HCT116 (cell line): Measurements from ENCODE around the gene SYT9. TPM values are rescaled to one million over a fixed set of nuclear protein-coding genes. Genes with fewer than 3 reads are reported as not detected.

ENCODE experiments used
- ATAC-seq: fragments of 200-7000 bp; cut with Tn5 transposase; 2 replicates; pipeline ENCODE4 v1.9.1; 2020; ENCODE audit warnings: mild to moderate bottlenecking, moderate library complexity
- BruUV-seq: library from RNA; stranded (reverse); fragments of 400-500 nt; replicated peaks from 2 replicates; lab custom pipeline; 2021; lab: Mats Ljungman, UMichigan
- CTCF ChIA-PET: fragments of 300-600 bp; sonication (Branson Sonifier 250); formaldehyde crosslinking; loops from one replicate; lab custom pipeline; 2021; ENCODE audit warnings: antibody characterized with exemption; lab: Charles Lee
- POLR2A ChIA-PET: fragments of 300-600, 350-600 bp; sonication (Branson Sonifier 250); formaldehyde crosslinking; loops from one replicate; lab custom pipeline; 2021; ENCODE audit warnings: antibody characterized with exemption; lab: Charles Lee
- RAD21 ChIA-PET, 2 experiments: fragments of 300-600 bp; sonication (Branson Sonifier 250); formaldehyde crosslinking; loops; one replicate each; lab custom pipeline; 2023; ENCODE audit warnings: low total read pairs in 2 of 2; ENCODE audit not compliant: uncharacterized antibody in 2 of 2, unreplicated experiment in 2 of 2, low non-redundant PET in 1 of 2; lab: Charles Lee
- DNase-seq: peaks from one replicate; pipeline ENCODE4 v3.0.0-alpha.2; 2010; ENCODE audit warnings: low read depth, low spot score
- H2AFZ ChIP-seq: fragments of 200-600 bp; shearing (Covaris generic), sonication (generic); 2 replicates; pipeline ENCODE4 v1.6.1; 2017; ENCODE audit warnings: low read depth, mixed run types, mixed read lengths, antibody characterized with exemption, low read length; ENCODE audit not compliant: poor library complexity, severe bottlenecking
- H3K27ac ChIP-seq: 2 replicates; pipeline ENCODE4 v1.5.1; 2012; ENCODE audit warnings: low read depth, low read length
- H3K27me3 ChIP-seq: fragments of 200-600 bp; sonication (generic); 2 replicates; pipeline ENCODE4 v1.6.1; 2016; ENCODE audit warnings: mixed run types, low read length, mixed read lengths; ENCODE audit not compliant: insufficient read depth
- H3K36me3 ChIP-seq, 2 experiments: fragments of 200-500 bp in 1 of 2; fragments of 200-600 bp in 1 of 2; sonication (Bioruptor generic) in 1 of 2; sonication (generic) in 1 of 2; 2 replicates each; pipeline versions ENCODE4 v1.5.1 to v1.6.1; 2014 to 2016; ENCODE audit warnings: low read length in 2 of 2, inconsistent platforms in 1 of 2, mixed read lengths in 1 of 2, mixed run types in 1 of 2; ENCODE audit not compliant: insufficient read depth in 2 of 2, control insufficient read depth in 1 of 2
- H3K4me1 ChIP-seq, 2 experiments: fragments of 200-600 bp in 1 of 2; sonication (generic) in 1 of 2; 2 replicates each; pipeline versions ENCODE4 v1.5.1 to v1.6.1; 2012 to 2017; ENCODE audit warnings: low read length in 2 of 2, inconsistent platforms in 1 of 2, mild to moderate bottlenecking in 1 of 2, mixed read lengths in 1 of 2, mixed run types in 1 of 2, moderate library complexity in 1 of 2; ENCODE audit not compliant: insufficient read depth in 2 of 2, control insufficient read depth in 1 of 2
- H3K4me2 ChIP-seq: fragments of 200-600 bp; sonication (generic); 2 replicates; pipeline ENCODE4 v1.6.1; 2017; ENCODE audit warnings: mixed run types, low read length, mixed read lengths
- H3K4me3 ChIP-seq, 2 experiments: fragments of 200-600 bp in 1 of 2; sonication (generic) in 1 of 2; replicated peaks in 1 of 2; 2 replicates each; pipeline ENCODE4 v1.5.1; 2011 to 2016; ENCODE audit warnings: low read length in 2 of 2, control low read depth in 1 of 2, low read depth in 1 of 2, mild to moderate bottlenecking in 1 of 2, mixed read lengths in 1 of 2, mixed run types in 1 of 2
- H3K79me2 ChIP-seq: fragments of 200-600 bp; sonication (generic); 2 replicates; pipeline ENCODE4 v1.6.1; 2017; ENCODE audit warnings: mild to moderate bottlenecking, mixed run types, low read length, moderate library complexity, mixed read lengths; ENCODE audit not compliant: insufficient read depth
- H3K9ac ChIP-seq: fragments of 200-600 bp; sonication (generic); 2 replicates; pipeline ENCODE4 v1.6.1; 2016; ENCODE audit warnings: low read length, mixed read lengths
- H3K9me2 ChIP-seq: fragments of 200-600 bp; sonication (generic), shearing (Covaris generic); 2 replicates; pipeline ENCODE4 v1.6.1; 2017; ENCODE audit warnings: mixed run types, mild to moderate bottlenecking, moderate library complexity; ENCODE audit not compliant: insufficient read depth
- H3K9me3 ChIP-seq, 2 experiments: fragments of 200-500 bp in 1 of 2; fragments of 200-600 bp in 1 of 2; sonication (Bioruptor generic) in 1 of 2; sonication (generic) in 1 of 2; 2 replicates each; pipeline ENCODE4 v1.6.1; 2014 to 2017; ENCODE audit warnings: low read length in 2 of 2, mixed read lengths in 2 of 2, inconsistent platforms in 1 of 2, low read depth in 1 of 2, mild to moderate bottlenecking in 1 of 2, mixed run types in 1 of 2, moderate library complexity in 1 of 2; ENCODE audit not compliant: control insufficient read depth in 1 of 2, insufficient read depth in 1 of 2
- H4K20me1 ChIP-seq: fragments of 200-600 bp; sonication (generic), shearing (Covaris generic); 2 replicates; pipeline ENCODE4 v1.6.1; 2017; ENCODE audit warnings: mixed run types, mild to moderate bottlenecking, moderate library complexity; ENCODE audit not compliant: insufficient read depth
- EGR1 ChIP-seq: IDR thresholded peaks from 2 replicates; pipeline ENCODE4 v1.6.1; 2012; ENCODE audit warnings: low read depth
- EZH2 ChIP-seq: fragments of 200-600 bp; sonication (generic); IDR thresholded peaks from 2 replicates; pipeline ENCODE4 v1.6.1; 2017; ENCODE audit warnings: antibody characterized with exemption, mixed run types
- EZH2phosphoT487 ChIP-seq: fragments of 200-600 bp; IDR thresholded peaks from 2 replicates; pipeline ENCODE4 v1.6.1; 2018; ENCODE audit warnings: antibody characterized with exemption, borderline replicate concordance
- FOSL1 ChIP-seq: IDR thresholded peaks from 2 replicates; pipeline ENCODE4 v1.6.1; 2012; ENCODE audit warnings: low read depth
- JUND ChIP-seq: IDR thresholded peaks from 2 replicates; pipeline ENCODE4 v1.6.1; 2012
- POLR2A ChIP-seq: IDR thresholded peaks from 2 replicates; pipeline ENCODE4 v1.7.0; 2011; ENCODE audit warnings: borderline replicate concordance; ENCODE audit not compliant: insufficient read depth, insufficient read length; ENCODE audit errors: extremely low read depth
- POLR2AphosphoS5 ChIP-seq: IDR thresholded peaks from 2 replicates; pipeline ENCODE4 v1.6.1; 2011; ENCODE audit warnings: mild to moderate bottlenecking, low read depth, low read length, moderate library complexity
- SIN3A ChIP-seq: IDR thresholded peaks from 2 replicates; pipeline ENCODE4 v1.6.1; 2012; ENCODE audit warnings: low read depth
- SRF ChIP-seq: IDR thresholded peaks from 2 replicates; pipeline ENCODE4 v1.6.1; 2012; ENCODE audit warnings: low read depth
- intact Hi-C: fragments of 100-400 bp; cut with micrococcal nuclease; formaldehyde crosslinking; loops from 2 replicates; pipeline ENCODE4 v1.10.0; 2022
- total RNA-seq: library from RNA; stranded (reverse); gene quantifications from one replicate; pipeline ENCODE4 v1.2.1, GENCODE V29; 2021; ENCODE audit not compliant: unreplicated experiment
- TF ChIP-seq, protein P1 (sequence below), 3 experiments: fragments of 200-600 bp in 1 of 3; sonication (generic) in 1 of 3; IDR thresholded peaks in 2 of 3; conservative IDR thresholded peaks in 1 of 3; 2 replicates each; pipeline ENCODE4 v1.5.1; 2012 to 2017; ENCODE audit warnings: low read depth in 2 of 3, low read length in 2 of 3, antibody characterized with exemption in 1 of 3, borderline replicate concordance in 1 of 3, control low read depth in 1 of 3, mild to moderate bottlenecking in 1 of 3, mixed read lengths in 1 of 3, mixed run types in 1 of 3, moderate library complexity in 1 of 3; ENCODE audit not compliant: insufficient read depth in 1 of 3
- TF ChIP-seq, protein P2 (sequence below): IDR thresholded peaks from 2 replicates; pipeline ENCODE4 v1.6.1; 2012; ENCODE audit warnings: low read depth

The SYT9 gene
- total RNA-seq, 1 experiment from 2014 or later = not detected

GRCh38 chr11:7270233-7270865, 18.6 kb downstream of the SYT9 start:
- no peak overlapping the region for H3K4me2 ChIP-seq
- H3K4me1 ChIP-seq = no peaks in the 10 kb centered on the region
- ChIA-PET CTCF (no interaction called here), RAD21 (no interaction called here), POLR2A (no interaction called here)
- no peak overlapping the region for H2AFZ ChIP-seq
- no peak overlapping the region for H3K9ac ChIP-seq
- H3K27ac ChIP-seq = no peak overlapping the region
- no peak overlapping the region for H3K4me3 ChIP-seq
- intact Hi-C loops = loop anchor here (10.0 kb wide), 1 partner anchor 456 kb away; no protein-coding TSS in a partner anchor
- H3K9me2 ChIP-seq = no peaks in the 10 kb centered on the region
- no peak for DNase-seq
- H3K36me3 ChIP-seq = no peaks in the 10 kb centered on the region
- no peaks in the 10 kb centered on the region for H3K79me2 ChIP-seq
- H4K20me1 ChIP-seq = no peaks in the 10 kb centered on the region
- no TSS peak for BruUV-seq
- ATAC-seq = no peak
- no peaks in the 10 kb centered on the region for H3K9me3 ChIP-seq
- peaks cover 30% of the 10 kb centered on the region for H3K27me3 ChIP-seq
- TF ChIP-seq POLR2A (no peak), FOSL1 (no peak), EZH2phosphoT487 (no peak), JUND (no peak), SRF (no peak), POLR2AphosphoS5 (no peak), EZH2 (no peak)
- TF ChIP-seq, protein P1, sequence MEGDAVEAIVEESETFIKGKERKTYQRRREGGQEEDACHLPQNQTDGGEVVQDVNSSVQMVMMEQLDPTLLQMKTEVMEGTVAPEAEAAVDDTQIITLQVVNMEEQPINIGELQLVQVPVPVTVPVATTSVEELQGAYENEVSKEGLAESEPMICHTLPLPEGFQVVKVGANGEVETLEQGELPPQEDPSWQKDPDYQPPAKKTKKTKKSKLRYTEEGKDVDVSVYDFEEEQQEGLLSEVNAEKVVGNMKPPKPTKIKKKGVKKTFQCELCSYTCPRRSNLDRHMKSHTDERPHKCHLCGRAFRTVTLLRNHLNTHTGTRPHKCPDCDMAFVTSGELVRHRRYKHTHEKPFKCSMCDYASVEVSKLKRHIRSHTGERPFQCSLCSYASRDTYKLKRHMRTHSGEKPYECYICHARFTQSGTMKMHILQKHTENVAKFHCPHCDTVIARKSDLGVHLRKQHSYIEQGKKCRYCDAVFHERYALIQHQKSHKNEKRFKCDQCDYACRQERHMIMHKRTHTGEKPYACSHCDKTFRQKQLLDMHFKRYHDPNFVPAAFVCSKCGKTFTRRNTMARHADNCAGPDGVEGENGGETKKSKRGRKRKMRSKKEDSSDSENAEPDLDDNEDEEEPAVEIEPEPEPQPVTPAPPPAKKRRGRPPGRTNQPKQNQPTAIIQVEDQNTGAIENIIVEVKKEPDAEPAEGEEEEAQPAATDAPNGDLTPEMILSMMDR (IDR thresholded peaks at IDR 0.05 in 2 of 3, conservative IDR thresholded peaks at IDR 0.05 in 1 of 3; ENCODE audit: borderline replicate concordance in 1 of 3, insufficient read depth in 1 of 3, low read depth in 2 of 3, low read length in 2 of 3) = no peak

GRCh38 chr11:7272373-7272772, 20.7 kb downstream of the SYT9 start:
- no peaks in the 10 kb centered on the region for H3K4me1 ChIP-seq
- RAD21 ChIA-PET = no interaction called here
- no peaks in the 10 kb centered on the region for H3K79me2 ChIP-seq
- H3K9me2 ChIP-seq = no peaks in the 10 kb centered on the region
- H3K36me3 ChIP-seq = no peaks in the 10 kb centered on the region
- TF ChIP-seq, protein P2, sequence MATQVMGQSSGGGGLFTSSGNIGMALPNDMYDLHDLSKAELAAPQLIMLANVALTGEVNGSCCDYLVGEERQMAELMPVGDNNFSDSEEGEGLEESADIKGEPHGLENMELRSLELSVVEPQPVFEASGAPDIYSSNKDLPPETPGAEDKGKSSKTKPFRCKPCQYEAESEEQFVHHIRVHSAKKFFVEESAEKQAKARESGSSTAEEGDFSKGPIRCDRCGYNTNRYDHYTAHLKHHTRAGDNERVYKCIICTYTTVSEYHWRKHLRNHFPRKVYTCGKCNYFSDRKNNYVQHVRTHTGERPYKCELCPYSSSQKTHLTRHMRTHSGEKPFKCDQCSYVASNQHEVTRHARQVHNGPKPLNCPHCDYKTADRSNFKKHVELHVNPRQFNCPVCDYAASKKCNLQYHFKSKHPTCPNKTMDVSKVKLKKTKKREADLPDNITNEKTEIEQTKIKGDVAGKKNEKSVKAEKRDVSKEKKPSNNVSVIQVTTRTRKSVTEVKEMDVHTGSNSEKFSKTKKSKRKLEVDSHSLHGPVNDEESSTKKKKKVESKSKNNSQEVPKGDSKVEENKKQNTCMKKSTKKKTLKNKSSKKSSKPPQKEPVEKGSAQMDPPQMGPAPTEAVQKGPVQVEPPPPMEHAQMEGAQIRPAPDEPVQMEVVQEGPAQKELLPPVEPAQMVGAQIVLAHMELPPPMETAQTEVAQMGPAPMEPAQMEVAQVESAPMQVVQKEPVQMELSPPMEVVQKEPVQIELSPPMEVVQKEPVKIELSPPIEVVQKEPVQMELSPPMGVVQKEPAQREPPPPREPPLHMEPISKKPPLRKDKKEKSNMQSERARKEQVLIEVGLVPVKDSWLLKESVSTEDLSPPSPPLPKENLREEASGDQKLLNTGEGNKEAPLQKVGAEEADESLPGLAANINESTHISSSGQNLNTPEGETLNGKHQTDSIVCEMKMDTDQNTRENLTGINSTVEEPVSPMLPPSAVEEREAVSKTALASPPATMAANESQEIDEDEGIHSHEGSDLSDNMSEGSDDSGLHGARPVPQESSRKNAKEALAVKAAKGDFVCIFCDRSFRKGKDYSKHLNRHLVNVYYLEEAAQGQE = peak; percentile 31
- no peak for TF ChIP-seq SIN3A
- TF ChIP-seq, protein P1 (IDR thresholded peaks at IDR 0.05 in 2 of 3, conservative IDR thresholded peaks at IDR 0.05 in 1 of 3; ENCODE audit: borderline replicate concordance in 1 of 3, insufficient read depth in 1 of 3, low read depth in 2 of 3, low read length in 2 of 3) = no peak
- no peak for TF ChIP-seq EGR1
- no peak for DNase-seq
- peaks cover 18% of the 10 kb centered on the region for H3K27me3 ChIP-seq
- CTCF ChIA-PET = no interaction called here
- H3K27ac ChIP-seq = no peak overlapping the region
- H3K9me3 ChIP-seq = no peaks in the 10 kb centered on the region
- intact Hi-C loops = loop anchor here (10.0 kb wide), 1 partner anchor 458 kb away; no protein-coding TSS in a partner anchor
- H2AFZ ChIP-seq = no peak overlapping the region
- no peak overlapping the region for H3K4me3 ChIP-seq
- no peak for ATAC-seq
- H4K20me1 ChIP-seq = no peaks in the 10 kb centered on the region
- POLR2A ChIA-PET = no interaction called here
- no peak overlapping the region for H3K4me2 ChIP-seq
- BruUV-seq = no TSS peak
- H3K9ac ChIP-seq = no peak overlapping the region
